GM23338 (cell line): ENCODE results near the gene DNAJB13. TPM values are rescaled to one million over a fixed set of nuclear protein-coding genes. Genes with fewer than 3 reads are reported as not detected.

Experiments used
- ATAC-seq: fragments of 200-7000 bp; cut with Tn5 transposase; 3 replicates; pipeline ENCODE4 v1.9.1; 2020
- DNase-seq: peaks from one replicate; pipeline ENCODE4 v3.0.0-alpha.2; 2015; ENCODE audit warnings: low spot score
- H2AFZ ChIP-seq: fragments of 200-600 bp; sonication (generic); 2 replicates; pipeline ENCODE4 v1.8.0; 2016; ENCODE audit warnings: antibody characterized with exemption, mild to moderate bottlenecking, moderate library complexity
- H3F3A ChIP-seq: fragments of 200-600 bp; sonication (generic); replicated peaks from 2 replicates; pipeline ENCODE4 v1.8.0; 2017; ENCODE audit warnings: antibody characterized with exemption, mixed run types, low read depth
- H3K27ac ChIP-seq: fragments of 200-600 bp; sonication (generic); 2 replicates; pipeline ENCODE4 v1.6.1; 2016; ENCODE audit warnings: low read depth
- H3K27me3 ChIP-seq: fragments of 200-600 bp; sonication (generic); 2 replicates; pipeline ENCODE4 v1.8.0; 2016; ENCODE audit warnings: mild to moderate bottlenecking, mixed run types, moderate library complexity; ENCODE audit not compliant: insufficient read depth
- H3K36me3 ChIP-seq: fragments of 200-600 bp; sonication (generic); 2 replicates; pipeline ENCODE4 v1.8.0; 2016; ENCODE audit warnings: mild to moderate bottlenecking; ENCODE audit not compliant: insufficient read depth
- H3K4me1 ChIP-seq: fragments of 200-600 bp; sonication (generic); 2 replicates; pipeline ENCODE4 v1.8.0; 2016; ENCODE audit warnings: mild to moderate bottlenecking, moderate library complexity; ENCODE audit not compliant: insufficient read depth
- H3K4me2 ChIP-seq: fragments of 200-600 bp; sonication (generic); 2 replicates; pipeline ENCODE4 v1.7.1; 2017; ENCODE audit warnings: mixed run types
- H3K4me3 ChIP-seq: fragments of 200-600 bp; sonication (generic); 2 replicates; pipeline ENCODE4 v1.6.1; 2016; ENCODE audit warnings: mixed run types
- H3K79me2 ChIP-seq: fragments of 200-600 bp; sonication (generic); replicated peaks from 2 replicates; pipeline ENCODE4 v1.8.0; 2017; ENCODE audit warnings: mild to moderate bottlenecking; ENCODE audit not compliant: insufficient read depth
- H3K9me2 ChIP-seq: fragments of 200-600 bp; sonication (generic); 2 replicates; pipeline ENCODE4 v1.8.0; 2017; ENCODE audit not compliant: insufficient read depth
- H4K20me1 ChIP-seq: fragments of 200-600 bp; sonication (generic); replicated peaks from 2 replicates; pipeline ENCODE4 v1.8.0; 2017; ENCODE audit warnings: mild to moderate bottlenecking; ENCODE audit not compliant: insufficient read depth
- H3K27ac Mint-ChIP-seq: 2 replicates; pipeline ENCODE4 v1.8.0; 2020; ENCODE audit warnings: inconsistent platforms, mild to moderate bottlenecking, moderate library complexity, mixed read lengths
- H3K27me3 Mint-ChIP-seq: 3 replicates; pipeline ENCODE4 v1.8.0; 2022; ENCODE audit warnings: low read depth, mild to moderate bottlenecking, moderate library complexity, mixed read lengths, inconsistent platforms; ENCODE audit not compliant: insufficient read depth, poor library complexity
- H3K36me3 Mint-ChIP-seq: 3 replicates; pipeline ENCODE4 v1.8.0; 2021; ENCODE audit warnings: low read depth, mild to moderate bottlenecking, inconsistent platforms, moderate library complexity, mixed read lengths
- H3K4me1 Mint-ChIP-seq: 3 replicates; pipeline ENCODE4 v1.8.0; 2020; ENCODE audit warnings: mild to moderate bottlenecking, inconsistent platforms, mixed read lengths
- H3K4me3 Mint-ChIP-seq: 3 replicates; pipeline ENCODE4 v1.8.0; 2021; ENCODE audit warnings: moderate library complexity, mild to moderate bottlenecking, inconsistent platforms, mixed read lengths
- H3K9me3 Mint-ChIP-seq: 3 replicates; pipeline ENCODE4 v1.8.0; 2020; ENCODE audit warnings: moderate library complexity, mild to moderate bottlenecking, inconsistent platforms, mixed read lengths
- ETS1 ChIP-seq: IDR thresholded peaks from 2 replicates; pipeline ENCODE4 v1.6.1; 2016; ENCODE audit warnings: antibody characterized with exemption
- EZH2 ChIP-seq: fragments of 200-600 bp; sonication (generic); IDR thresholded peaks from one replicate; pipeline ENCODE4 v1.8.0; 2017; ENCODE audit warnings: antibody characterized with exemption, mild to moderate bottlenecking, low read depth; ENCODE audit not compliant: unreplicated experiment
- JUNB ChIP-seq: IDR thresholded peaks from one replicate; pipeline ENCODE4 v1.6.1; 2016; ENCODE audit warnings: antibody characterized with exemption; ENCODE audit not compliant: unreplicated experiment
- NANOG ChIP-seq: IDR thresholded peaks from 2 replicates; pipeline ENCODE4 v1.6.1; 2016; ENCODE audit warnings: antibody characterized with exemption, borderline replicate concordance
- POLR2AphosphoS5 ChIP-seq: IDR thresholded peaks from 2 replicates; pipeline ENCODE4 v1.6.1; 2016; ENCODE audit warnings: antibody characterized with exemption, low read depth
- ZNF331 ChIP-seq: fragments of 250-450 bp; sonication (Bioruptor Pico); IDR thresholded peaks from 2 replicates; pipeline ENCODE4 v1.5.0; 2020; ENCODE audit warnings: low read depth, mild to moderate bottlenecking, moderate library complexity
- polyA plus RNA-seq: library from polyadenylated mRNA; unstranded; fragments of >200 nt; fragmentation: Nextera tagmentation; extraction: Ambion mirVana; gene quantifications from 2 replicates; pipeline ENCODE4 v1.2.1, GENCODE V29; 2016
- total RNA-seq: library from RNA; depleted of rRNA; stranded (reverse); fragments of >200 nt; shearing (Covaris generic); gene quantifications from 2 replicates; pipeline ENCODE4 v1.2.3, GENCODE V29; 2014
- TF ChIP-seq, protein P1 (sequence below), 2 experiments: fragments of 200-600 bp in 1 of 2; sonication (generic) in 1 of 2; conservative IDR thresholded peaks; 2 replicates each; pipeline versions ENCODE4 v1.5.1 to v1.6.1; 2016 to 2017; ENCODE audit warnings: antibody characterized with exemption in 2 of 2, low read depth in 2 of 2, mild to moderate bottlenecking in 2 of 2, moderate library complexity in 1 of 2
- TF ChIP-seq, protein P2 (sequence below): fragments of 250-450 bp; sonication (Bioruptor Pico); IDR thresholded peaks from 2 replicates; pipeline ENCODE4 v1.5.0; 2020; ENCODE audit warnings: mild to moderate bottlenecking, moderate library complexity

DNAJB13 gene
- total and polyA plus RNA-seq, 2 experiments from 2014 or later = 0.14 to 0.32 TPM

DNA sequence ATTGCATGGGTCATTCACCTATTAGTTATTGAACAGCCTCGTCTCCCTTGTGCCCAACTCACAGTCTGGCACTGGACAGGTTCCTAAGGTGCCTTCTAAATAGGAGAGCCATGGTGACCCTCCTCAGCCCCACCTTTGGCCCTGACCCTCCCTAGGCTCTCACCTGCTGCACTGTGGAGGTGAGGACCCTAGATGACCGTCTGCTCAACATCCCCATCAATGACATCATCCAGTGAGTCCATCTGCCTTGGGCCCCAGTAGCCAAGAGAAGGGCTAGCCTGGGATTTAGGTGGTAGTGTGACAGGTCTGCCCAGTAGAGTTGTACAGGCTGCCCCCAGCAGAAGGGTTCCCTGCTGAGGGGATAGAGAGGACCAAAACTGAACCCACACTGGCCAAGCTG lies 18.3 kb downstream of the DNAJB13 start:
- no peaks in the 10 kb centered on the region for H3K79me2 ChIP-seq
- peaks cover 4% of the 10 kb centered on the region; the same call in 1 of the 2 replicates for H3K4me1 ChIP-seq
- peaks cover 10% of the 10 kb centered on the region for H3K27me3 Mint-ChIP-seq
- 0 out of 2 replicates have a peak, but pooled peaks cover 8% of the 10 kb centered on the region for H3F3A ChIP-seq
- H3K27ac ChIP-seq = no peak overlapping the region
- H3K4me1 Mint-ChIP-seq = peaks cover 9% of the 10 kb centered on the region
- H3K36me3 Mint-ChIP-seq = peaks cover 3% of the 10 kb centered on the region; the same call in 1 of the 3 replicates
- H2AFZ ChIP-seq = no peak overlapping the region
- no peaks in the 10 kb centered on the region for H3K27me3 ChIP-seq
- ATAC-seq = no peak
- H3K4me3 Mint-ChIP-seq = no peak overlapping the region
- H3K36me3 ChIP-seq = no peaks in the 10 kb centered on the region
- no peak overlapping the region for H3K4me3 ChIP-seq
- no peaks in the 10 kb centered on the region; the same call in 2 of the 3 replicates for H3K9me3 Mint-ChIP-seq
- no peak overlapping the region for H3K4me2 ChIP-seq
- no peaks in the 10 kb centered on the region for H3K9me2 ChIP-seq
- no peak for DNase-seq
- H4K20me1 ChIP-seq = no peaks in the 10 kb centered on the region
- no peak for TF ChIP-seq JUNB
- H3K27ac Mint-ChIP-seq = no peak overlapping the region

DNA sequence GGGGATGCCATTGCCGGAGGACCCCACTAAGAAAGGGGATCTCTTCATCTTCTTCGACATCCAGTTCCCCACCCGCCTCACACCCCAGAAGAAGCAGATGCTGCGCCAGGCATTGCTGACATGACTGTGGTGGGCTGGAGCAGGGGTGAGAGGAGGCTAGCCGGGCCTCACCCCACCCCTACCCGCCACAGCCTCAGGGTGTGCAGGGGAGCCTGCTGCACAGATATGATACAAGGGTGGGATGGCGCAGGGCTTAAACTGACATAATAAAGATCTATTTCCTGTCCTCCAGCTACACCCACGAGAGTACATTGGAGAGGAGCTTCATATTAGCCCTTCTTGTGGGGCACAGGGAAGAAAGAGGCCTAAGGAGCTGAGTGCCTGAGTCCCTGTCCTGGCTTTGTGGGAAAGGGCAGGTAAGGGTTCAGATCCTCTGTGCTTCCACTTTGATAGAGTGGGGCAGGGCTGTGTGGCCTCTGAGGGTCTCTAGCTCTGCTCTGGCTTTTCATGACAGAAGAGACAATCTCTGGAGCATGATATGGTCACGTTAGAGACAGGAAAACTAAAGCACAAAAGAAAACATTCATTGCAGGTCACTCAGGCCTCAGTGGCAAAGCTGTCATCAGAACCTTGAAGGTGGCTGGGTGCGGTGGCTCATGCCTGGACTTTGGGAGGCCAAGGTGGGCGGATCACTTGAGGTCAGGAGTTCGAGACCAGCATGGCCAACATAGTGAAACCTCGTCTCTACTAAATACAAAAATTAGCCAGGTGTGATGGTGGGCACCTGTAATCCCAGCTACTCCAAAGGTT lies 19.4 kb downstream of the DNAJB13 start:
- H3K4me3 Mint-ChIP-seq = no peak overlapping the region
- H3K27me3 Mint-ChIP-seq = peaks cover 12% of the 10 kb centered on the region
- no peaks in the 10 kb centered on the region for H4K20me1 ChIP-seq
- no peak overlapping the region for H3K4me2 ChIP-seq
- H3K79me2 ChIP-seq = no peaks in the 10 kb centered on the region
- H3K9me3 Mint-ChIP-seq = no peaks in the 10 kb centered on the region; the same call in 2 of the 3 replicates
- 0 out of 2 replicates have a peak, but pooled peaks cover 8% of the 10 kb centered on the region for H3F3A ChIP-seq
- ATAC-seq (peak; percentile 6; the same call in 2 of the 3 replicates), DNase-seq (no peak)
- H3K4me1 Mint-ChIP-seq = peaks cover 1% of the 10 kb centered on the region
- peaks cover 14% of the 10 kb centered on the region for H3K36me3 Mint-ChIP-seq
- no peak overlapping the region for H3K27ac Mint-ChIP-seq
- H3K9me2 ChIP-seq = no peaks in the 10 kb centered on the region
- no peaks in the 10 kb centered on the region for H3K27me3 ChIP-seq
- H3K4me3 ChIP-seq = no peak overlapping the region
- H2AFZ ChIP-seq = no peak overlapping the region
- H3K36me3 ChIP-seq = peaks cover 1% of the 10 kb centered on the region; the same call in 1 of the 2 replicates
- no peak overlapping the region for H3K27ac ChIP-seq
- no peaks in the 10 kb centered on the region for H3K4me1 ChIP-seq
- TF ChIP-seq ETS1 = no peak
- TF ChIP-seq NANOG = no peak
- TF ChIP-seq, protein P1, sequence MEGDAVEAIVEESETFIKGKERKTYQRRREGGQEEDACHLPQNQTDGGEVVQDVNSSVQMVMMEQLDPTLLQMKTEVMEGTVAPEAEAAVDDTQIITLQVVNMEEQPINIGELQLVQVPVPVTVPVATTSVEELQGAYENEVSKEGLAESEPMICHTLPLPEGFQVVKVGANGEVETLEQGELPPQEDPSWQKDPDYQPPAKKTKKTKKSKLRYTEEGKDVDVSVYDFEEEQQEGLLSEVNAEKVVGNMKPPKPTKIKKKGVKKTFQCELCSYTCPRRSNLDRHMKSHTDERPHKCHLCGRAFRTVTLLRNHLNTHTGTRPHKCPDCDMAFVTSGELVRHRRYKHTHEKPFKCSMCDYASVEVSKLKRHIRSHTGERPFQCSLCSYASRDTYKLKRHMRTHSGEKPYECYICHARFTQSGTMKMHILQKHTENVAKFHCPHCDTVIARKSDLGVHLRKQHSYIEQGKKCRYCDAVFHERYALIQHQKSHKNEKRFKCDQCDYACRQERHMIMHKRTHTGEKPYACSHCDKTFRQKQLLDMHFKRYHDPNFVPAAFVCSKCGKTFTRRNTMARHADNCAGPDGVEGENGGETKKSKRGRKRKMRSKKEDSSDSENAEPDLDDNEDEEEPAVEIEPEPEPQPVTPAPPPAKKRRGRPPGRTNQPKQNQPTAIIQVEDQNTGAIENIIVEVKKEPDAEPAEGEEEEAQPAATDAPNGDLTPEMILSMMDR (conservative IDR thresholded peaks at IDR 0.05; ENCODE audit: low read depth in 2 of 2) = no peak
- TF ChIP-seq JUNB = no peak
- TF ChIP-seq EZH2 = no peak
- no peak for TF ChIP-seq ZNF331 (CRISPR knock-in tag)
- no peak for TF ChIP-seq POLR2AphosphoS5
- TF ChIP-seq, protein P2, sequence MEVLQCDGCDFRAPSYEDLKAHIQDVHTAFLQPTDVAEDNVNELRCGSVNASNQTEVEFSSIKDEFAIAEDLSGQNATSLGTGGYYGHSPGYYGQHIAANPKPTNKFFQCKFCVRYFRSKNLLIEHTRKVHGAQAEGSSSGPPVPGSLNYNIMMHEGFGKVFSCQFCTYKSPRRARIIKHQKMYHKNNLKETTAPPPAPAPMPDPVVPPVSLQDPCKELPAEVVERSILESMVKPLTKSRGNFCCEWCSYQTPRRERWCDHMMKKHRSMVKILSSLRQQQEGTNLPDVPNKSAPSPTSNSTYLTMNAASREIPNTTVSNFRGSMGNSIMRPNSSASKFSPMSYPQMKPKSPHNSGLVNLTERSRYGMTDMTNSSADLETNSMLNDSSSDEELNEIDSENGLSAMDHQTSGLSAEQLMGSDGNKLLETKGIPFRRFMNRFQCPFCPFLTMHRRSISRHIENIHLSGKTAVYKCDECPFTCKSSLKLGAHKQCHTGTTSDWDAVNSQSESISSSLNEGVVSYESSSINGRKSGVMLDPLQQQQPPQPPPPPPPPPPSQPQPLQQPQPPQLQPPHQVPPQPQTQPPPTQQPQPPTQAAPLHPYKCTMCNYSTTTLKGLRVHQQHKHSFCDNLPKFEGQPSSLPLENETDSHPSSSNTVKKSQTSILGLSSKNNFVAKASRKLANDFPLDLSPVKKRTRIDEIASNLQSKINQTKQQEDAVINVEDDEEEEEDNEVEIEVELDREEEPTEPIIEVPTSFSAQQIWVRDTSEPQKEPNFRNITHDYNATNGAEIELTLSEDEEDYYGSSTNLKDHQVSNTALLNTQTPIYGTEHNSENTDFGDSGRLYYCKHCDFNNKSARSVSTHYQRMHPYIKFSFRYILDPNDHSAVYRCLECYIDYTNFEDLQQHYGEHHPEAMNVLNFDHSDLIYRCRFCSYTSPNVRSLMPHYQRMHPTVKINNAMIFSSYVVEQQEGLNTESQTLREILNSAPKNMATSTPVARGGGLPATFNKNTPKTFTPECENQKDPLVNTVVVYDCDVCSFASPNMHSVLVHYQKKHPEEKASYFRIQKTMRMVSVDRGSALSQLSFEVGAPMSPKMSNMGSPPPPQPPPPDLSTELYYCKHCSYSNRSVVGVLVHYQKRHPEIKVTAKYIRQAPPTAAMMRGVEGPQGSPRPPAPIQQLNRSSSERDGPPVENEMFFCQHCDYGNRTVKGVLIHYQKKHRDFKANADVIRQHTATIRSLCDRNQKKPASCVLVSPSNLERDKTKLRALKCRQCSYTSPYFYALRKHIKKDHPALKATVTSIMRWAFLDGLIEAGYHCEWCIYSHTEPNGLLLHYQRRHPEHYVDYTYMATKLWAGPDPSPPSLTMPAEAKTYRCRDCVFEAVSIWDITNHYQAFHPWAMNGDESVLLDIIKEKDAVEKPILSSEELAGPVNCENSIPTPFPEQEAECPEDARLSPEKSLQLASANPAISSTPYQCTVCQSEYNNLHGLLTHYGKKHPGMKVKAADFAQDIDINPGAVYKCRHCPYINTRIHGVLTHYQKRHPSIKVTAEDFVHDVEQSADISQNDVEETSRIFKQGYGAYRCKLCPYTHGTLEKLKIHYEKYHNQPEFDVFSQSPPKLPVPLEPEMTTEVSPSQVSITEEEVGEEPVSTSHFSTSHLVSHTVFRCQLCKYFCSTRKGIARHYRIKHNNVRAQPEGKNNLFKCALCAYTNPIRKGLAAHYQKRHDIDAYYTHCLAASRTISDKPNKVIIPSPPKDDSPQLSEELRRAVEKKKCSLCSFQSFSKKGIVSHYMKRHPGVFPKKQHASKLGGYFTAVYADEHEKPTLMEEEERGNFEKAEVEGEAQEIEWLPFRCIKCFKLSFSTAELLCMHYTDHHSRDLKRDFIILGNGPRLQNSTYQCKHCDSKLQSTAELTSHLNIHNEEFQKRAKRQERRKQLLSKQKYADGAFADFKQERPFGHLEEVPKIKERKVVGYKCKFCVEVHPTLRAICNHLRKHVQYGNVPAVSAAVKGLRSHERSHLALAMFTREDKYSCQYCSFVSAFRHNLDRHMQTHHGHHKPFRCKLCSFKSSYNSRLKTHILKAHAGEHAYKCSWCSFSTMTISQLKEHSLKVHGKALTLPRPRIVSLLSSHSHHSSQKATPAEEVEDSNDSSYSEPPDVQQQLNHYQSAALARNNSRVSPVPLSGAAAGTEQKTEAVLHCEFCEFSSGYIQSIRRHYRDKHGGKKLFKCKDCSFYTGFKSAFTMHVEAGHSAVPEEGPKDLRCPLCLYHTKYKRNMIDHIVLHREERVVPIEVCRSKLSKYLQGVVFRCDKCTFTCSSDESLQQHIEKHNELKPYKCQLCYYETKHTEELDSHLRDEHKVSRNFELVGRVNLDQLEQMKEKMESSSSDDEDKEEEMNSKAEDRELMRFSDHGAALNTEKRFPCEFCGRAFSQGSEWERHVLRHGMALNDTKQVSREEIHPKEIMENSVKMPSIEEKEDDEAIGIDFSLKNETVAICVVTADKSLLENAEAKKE = no peak
